NCI-H345 treated with DMSO at 0.1 percent for 48 hours (cell line): ENCODE data around the gene MYL10.
"Not testable (repeated sequence)": the region's sequence is repeated elsewhere in the genome, so short reads cannot be mapped to it uniquely, and the experiment has no call there.

Experiments used
- DNase-seq: peaks from one replicate; lab custom pipeline; 2025; ENCODE audit not compliant: unreplicated experiment; lab: John Stamatoyannopoulos, UW

The MYL10 gene

GRCh38 chr7:101657171-101657570 is 28.1 kb upstream of the MYL10 start:
- no peak for DNase-seq

- DNase-seq, result no peak
Measured at GRCh38 chr7:101651112-101651511, 22.0 kb upstream of the MYL10 start.

- DNase-seq, result no peak
Measured at GRCh38 chr7:101650579-101651081, 21.5 kb upstream of the MYL10 start.

- not testable (repeated sequence) for DNase-seq
Measured at GRCh38 chr7:101647876-101648275, 18.8 kb upstream of the MYL10 start.

GRCh38 chr7:101645951-101646350 is 16.9 kb upstream of the MYL10 start:
- DNase-seq, result no peak

- DNase-seq, result no peak
Measured at GRCh38 chr7:101644879-101645278, 15.8 kb upstream of the MYL10 start.

GRCh38 chr7:101639127-101639526 is 10.0 kb upstream of the MYL10 start:
- not testable (repeated sequence) for DNase-seq

- no peak for DNase-seq
Measured at GRCh38 chr7:101636822-101637623, 7.9 kb upstream of the MYL10 start.

- no peak for DNase-seq
Measured at GRCh38 chr7:101635484-101635883, 6.4 kb upstream of the MYL10 start.

- DNase-seq, result no peak
Measured at GRCh38 chr7:101634196-101634717, 5.2 kb upstream of the MYL10 start.

GRCh38 chr7:101633511-101633910 is 4.4 kb upstream of the MYL10 start:
- DNase-seq, result no peak

GRCh38 chr7:101632641-101633040 is 3.5 kb upstream of the MYL10 start:
- DNase-seq, result no peak

- DNase-seq, result no peak
Measured at GRCh38 chr7:101631224-101631714, 2.2 kb upstream of the MYL10 start.

GRCh38 chr7:101630591-101630990 is 1.5 kb upstream of the MYL10 start:
- no peak for DNase-seq

- DNase-seq, result no peak
Measured at GRCh38 chr7:101628522-101628921, 574 bp downstream of the MYL10 start.

GRCh38 chr7:101626758-101627157 is 2.3 kb downstream of the MYL10 start:
- no peak for DNase-seq

GRCh38 chr7:101626069-101626671 is 2.9 kb downstream of the MYL10 start:
- no peak for DNase-seq

- no peak for DNase-seq
Measured at GRCh38 chr7:101625031-101625791, 3.9 kb downstream of the MYL10 start.

- DNase-seq, result no peak
Measured at GRCh38 chr7:101624246-101625001, 4.7 kb downstream of the MYL10 start.

GRCh38 chr7:101622609-101623173 is 6.4 kb downstream of the MYL10 start:
- DNase-seq, result no peak
